Measurements from ENCODE around the gene MCC. TPM values are rescaled to one million over a fixed set of nuclear protein-coding genes. Genes with fewer than 3 reads are reported as not detected.

Gene MCC
- total RNA-seq, 1 experiment from 2014 or later = 0.41 TPM

DNA sequence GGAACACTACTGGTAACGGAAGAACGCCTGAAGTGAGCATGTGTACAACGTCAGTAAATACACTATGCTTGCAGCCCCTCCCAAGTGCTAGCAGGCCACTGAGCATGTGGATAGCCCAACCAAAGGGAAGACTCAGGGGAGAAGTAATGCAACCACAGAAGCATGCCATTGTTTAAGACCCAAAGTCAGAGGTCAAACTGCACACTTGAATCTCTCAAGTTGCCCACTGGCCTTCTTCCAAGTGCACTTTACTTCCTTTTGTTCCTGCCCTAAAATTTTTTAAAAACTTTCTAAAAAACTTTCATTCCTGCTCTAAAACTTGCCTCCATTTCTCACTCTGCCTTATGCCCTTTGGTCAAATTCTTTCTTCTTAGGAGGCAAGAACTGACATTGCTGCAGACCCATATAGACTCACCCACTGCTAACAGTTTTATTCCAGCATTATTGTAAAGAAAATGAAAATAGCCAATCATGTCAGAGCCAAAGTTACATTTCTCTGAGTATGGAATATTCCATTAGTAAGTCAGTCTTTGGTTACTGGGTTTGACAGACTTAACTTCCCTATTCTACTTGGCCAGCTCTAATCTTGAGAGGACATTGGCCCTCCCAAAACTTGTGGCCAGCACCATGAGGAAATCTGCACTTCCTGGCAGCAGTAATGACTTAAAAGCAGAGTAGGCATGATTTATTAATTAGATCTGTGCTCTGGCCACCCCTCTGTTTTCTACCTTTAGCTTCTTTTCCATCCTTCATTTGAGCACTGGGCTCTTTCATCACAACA, 130.4 kb downstream of the MCC start:
- ATAC-seq (no peak), DNase-seq (ENCODE audit: low read depth, low spot score) (no peak)
- Histone ChIP-seq H3K4me1 (ENCODE audit: control insufficient read depth, insufficient read depth, low read length) (no peaks in the 10 kb centered on the region), H3K27me3 (ENCODE audit: control insufficient read depth, insufficient read depth, low read length) (no peaks in the 10 kb centered on the region), H3K9me3 (ENCODE audit: control insufficient read depth, insufficient read depth, low read depth, low read length) (no peaks in the 10 kb centered on the region), H3K4me3 (ENCODE audit: low read depth in 2 of 2, low read length in 2 of 2) (no peak overlapping the region), H3K36me3 (ENCODE audit: control insufficient read depth, insufficient read depth, low read length) (no peaks in the 10 kb centered on the region), H3K27ac (ENCODE audit: low read length) (no peak overlapping the region)
- no peak for TF ChIP-seq TCF7L2 (IDR thresholded peaks at IDR 0.05; ENCODE audit: low read depth, low read length)
- TF ChIP-seq, protein P1, sequence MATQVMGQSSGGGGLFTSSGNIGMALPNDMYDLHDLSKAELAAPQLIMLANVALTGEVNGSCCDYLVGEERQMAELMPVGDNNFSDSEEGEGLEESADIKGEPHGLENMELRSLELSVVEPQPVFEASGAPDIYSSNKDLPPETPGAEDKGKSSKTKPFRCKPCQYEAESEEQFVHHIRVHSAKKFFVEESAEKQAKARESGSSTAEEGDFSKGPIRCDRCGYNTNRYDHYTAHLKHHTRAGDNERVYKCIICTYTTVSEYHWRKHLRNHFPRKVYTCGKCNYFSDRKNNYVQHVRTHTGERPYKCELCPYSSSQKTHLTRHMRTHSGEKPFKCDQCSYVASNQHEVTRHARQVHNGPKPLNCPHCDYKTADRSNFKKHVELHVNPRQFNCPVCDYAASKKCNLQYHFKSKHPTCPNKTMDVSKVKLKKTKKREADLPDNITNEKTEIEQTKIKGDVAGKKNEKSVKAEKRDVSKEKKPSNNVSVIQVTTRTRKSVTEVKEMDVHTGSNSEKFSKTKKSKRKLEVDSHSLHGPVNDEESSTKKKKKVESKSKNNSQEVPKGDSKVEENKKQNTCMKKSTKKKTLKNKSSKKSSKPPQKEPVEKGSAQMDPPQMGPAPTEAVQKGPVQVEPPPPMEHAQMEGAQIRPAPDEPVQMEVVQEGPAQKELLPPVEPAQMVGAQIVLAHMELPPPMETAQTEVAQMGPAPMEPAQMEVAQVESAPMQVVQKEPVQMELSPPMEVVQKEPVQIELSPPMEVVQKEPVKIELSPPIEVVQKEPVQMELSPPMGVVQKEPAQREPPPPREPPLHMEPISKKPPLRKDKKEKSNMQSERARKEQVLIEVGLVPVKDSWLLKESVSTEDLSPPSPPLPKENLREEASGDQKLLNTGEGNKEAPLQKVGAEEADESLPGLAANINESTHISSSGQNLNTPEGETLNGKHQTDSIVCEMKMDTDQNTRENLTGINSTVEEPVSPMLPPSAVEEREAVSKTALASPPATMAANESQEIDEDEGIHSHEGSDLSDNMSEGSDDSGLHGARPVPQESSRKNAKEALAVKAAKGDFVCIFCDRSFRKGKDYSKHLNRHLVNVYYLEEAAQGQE (IDR thresholded peaks at IDR 0.05; ENCODE audit: insufficient read depth in 1 of 2, low read depth in 2 of 2, low read length in 1 of 2) = no peak
- TF ChIP-seq, protein P2, sequence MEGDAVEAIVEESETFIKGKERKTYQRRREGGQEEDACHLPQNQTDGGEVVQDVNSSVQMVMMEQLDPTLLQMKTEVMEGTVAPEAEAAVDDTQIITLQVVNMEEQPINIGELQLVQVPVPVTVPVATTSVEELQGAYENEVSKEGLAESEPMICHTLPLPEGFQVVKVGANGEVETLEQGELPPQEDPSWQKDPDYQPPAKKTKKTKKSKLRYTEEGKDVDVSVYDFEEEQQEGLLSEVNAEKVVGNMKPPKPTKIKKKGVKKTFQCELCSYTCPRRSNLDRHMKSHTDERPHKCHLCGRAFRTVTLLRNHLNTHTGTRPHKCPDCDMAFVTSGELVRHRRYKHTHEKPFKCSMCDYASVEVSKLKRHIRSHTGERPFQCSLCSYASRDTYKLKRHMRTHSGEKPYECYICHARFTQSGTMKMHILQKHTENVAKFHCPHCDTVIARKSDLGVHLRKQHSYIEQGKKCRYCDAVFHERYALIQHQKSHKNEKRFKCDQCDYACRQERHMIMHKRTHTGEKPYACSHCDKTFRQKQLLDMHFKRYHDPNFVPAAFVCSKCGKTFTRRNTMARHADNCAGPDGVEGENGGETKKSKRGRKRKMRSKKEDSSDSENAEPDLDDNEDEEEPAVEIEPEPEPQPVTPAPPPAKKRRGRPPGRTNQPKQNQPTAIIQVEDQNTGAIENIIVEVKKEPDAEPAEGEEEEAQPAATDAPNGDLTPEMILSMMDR (IDR thresholded peaks at IDR 0.05) = no peak
- no peak for TF ChIP-seq POLR2AphosphoS5 (IDR thresholded peaks at IDR 0.05; ENCODE audit: low read depth, low read length)
- no peak for TF ChIP-seq SIN3A (IDR thresholded peaks at IDR 0.05; ENCODE audit: borderline replicate concordance, insufficient read depth, low read depth, low read length)
- in situ Hi-C loops (cut with HindIII; ENCODE audit: low pct_unique_long_range_greater_than_20kb, low sequenced_read_pairs) = no loop called here
- CTCF ChIA-PET = no interaction called here
- BruUV-seq (replicated peaks) = no TSS peak
- POLR2A ChIA-PET = no interaction called here
- intact Hi-C loops (cut with micrococcal nuclease; ENCODE audit: unreplicated experiment) = no loop called here

DNA sequence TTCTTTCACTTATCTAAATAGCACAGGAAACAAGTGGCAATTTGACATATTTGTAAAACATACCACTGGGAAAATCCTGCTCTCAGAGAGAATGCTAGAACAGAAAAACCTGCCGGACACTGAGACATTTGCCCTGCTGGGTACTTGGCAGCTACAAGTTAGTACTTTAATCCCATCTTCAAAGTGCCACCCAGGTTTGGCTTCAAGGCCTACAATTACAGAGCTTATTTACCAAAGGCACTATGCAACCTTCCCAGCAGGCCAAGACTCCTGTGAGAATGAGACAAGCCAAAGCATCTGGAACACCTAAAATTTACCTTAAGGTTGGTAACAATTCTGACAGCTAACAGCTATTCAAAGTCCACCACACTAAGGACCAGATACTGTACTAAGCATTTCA, 131.8 kb downstream of the MCC start:
- no peak for DNase-seq (ENCODE audit: low read depth, low spot score)
- no peak for TF ChIP-seq SIN3A (IDR thresholded peaks at IDR 0.05; ENCODE audit: borderline replicate concordance, insufficient read depth, low read depth, low read length)
- TF ChIP-seq, protein P2 (IDR thresholded peaks at IDR 0.05) = no peak
- TF ChIP-seq, protein P1 (IDR thresholded peaks at IDR 0.05; ENCODE audit: insufficient read depth in 1 of 2, low read depth in 2 of 2, low read length in 1 of 2) = no peak
- TF ChIP-seq POLR2AphosphoS5 (IDR thresholded peaks at IDR 0.05; ENCODE audit: low read depth, low read length) = no peak
- no peak for TF ChIP-seq TCF7L2 (IDR thresholded peaks at IDR 0.05; ENCODE audit: low read depth, low read length)
- BruUV-seq (replicated peaks) = no TSS peak
- Histone ChIP-seq H3K36me3 (ENCODE audit: control insufficient read depth, insufficient read depth, low read length) (no peaks in the 10 kb centered on the region), H3K4me1 (ENCODE audit: control insufficient read depth, insufficient read depth, low read length) (no peaks in the 10 kb centered on the region), H3K27ac (ENCODE audit: low read length) (no peak overlapping the region), H3K4me3 (ENCODE audit: low read depth in 2 of 2, low read length in 2 of 2) (no peak overlapping the region), H3K9me3 (ENCODE audit: control insufficient read depth, insufficient read depth, low read depth, low read length) (no peaks in the 10 kb centered on the region), H3K27me3 (ENCODE audit: control insufficient read depth, insufficient read depth, low read length) (no peaks in the 10 kb centered on the region)
- intact Hi-C loops (cut with micrococcal nuclease; ENCODE audit: unreplicated experiment) (no loop called here), in situ Hi-C loops (cut with HindIII; ENCODE audit: low pct_unique_long_range_greater_than_20kb, low sequenced_read_pairs) (no loop called here)
- no peak for ATAC-seq
- ChIA-PET CTCF (no interaction called here), POLR2A (no interaction called here)

All from Panc1 (cell line).